GM18511 (cell line): ENCODE data around the gene CLIC1.

ENCODE experiments used
- ATAC-seq: cut with Tn5 transposase; IDR thresholded peaks from one replicate; pipeline ENCODE4 v1.9.1; 2021; ENCODE audit warnings: mild to moderate bottlenecking, moderate library complexity; ENCODE audit not compliant: unreplicated experiment

Gene CLIC1

DNA sequence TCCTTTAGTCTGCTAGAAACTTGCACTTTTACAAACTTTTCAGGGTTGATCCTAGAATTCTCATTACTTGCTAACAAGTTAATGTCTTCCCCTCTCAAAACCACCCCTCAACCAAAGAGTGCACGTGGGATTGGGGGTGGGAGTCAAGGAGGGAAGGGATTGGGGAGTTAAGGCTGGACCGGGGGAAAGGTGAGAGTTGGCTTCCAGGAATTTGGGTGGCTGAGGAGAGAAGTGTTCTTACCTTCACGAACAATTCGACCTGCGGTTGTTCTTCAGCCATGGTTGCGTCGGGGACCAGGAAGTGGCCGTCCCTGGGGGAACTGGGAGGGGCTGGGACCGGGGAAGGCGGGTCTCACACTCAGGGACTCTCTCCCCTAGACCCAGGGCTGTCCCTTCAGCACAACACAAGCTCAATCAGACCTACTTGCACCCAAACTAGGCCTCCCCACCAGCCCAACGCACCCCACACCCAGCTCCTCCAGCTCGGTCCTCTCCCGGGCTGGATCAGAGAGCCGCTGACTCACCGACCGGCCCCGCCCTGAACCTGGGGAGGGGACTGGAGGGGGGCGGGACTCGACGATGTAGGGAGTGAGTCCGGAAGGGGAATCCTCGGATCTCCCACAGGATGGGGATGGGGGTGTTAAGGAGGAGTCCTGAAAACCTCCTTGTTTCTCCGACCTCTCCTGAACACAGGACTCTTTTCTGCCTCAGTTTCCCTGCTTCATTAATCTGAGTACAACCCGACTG, at the start of gene CLIC1:
Gene CLIC1 (minus strand): TSS at position 510 of the 747 bp plus-strand sequence. CDS start 230 bp downstream, at position 280.
- ATAC-seq = no peak

DNA sequence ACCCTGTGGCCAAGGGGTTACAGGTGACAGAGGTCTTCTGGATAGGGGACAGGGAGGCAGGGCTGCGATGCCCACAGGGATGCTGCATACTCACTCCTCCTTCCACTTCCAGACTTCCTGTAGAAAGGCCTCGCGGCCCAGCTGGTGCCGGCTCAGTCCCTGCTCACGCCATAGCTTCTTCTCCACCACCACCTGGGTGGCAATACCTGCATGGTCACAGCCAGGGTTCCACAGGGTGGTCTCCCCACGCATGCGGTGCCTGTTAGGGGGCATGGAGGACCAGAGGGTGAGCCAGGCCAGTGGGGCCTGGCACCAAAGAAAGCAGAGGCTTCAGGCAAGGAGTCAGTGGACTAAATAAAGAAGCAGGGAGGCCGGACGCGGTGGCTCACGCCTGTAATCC, 49.1 kb upstream of the CLIC1 start:
- ATAC-seq = no peak

DNA sequence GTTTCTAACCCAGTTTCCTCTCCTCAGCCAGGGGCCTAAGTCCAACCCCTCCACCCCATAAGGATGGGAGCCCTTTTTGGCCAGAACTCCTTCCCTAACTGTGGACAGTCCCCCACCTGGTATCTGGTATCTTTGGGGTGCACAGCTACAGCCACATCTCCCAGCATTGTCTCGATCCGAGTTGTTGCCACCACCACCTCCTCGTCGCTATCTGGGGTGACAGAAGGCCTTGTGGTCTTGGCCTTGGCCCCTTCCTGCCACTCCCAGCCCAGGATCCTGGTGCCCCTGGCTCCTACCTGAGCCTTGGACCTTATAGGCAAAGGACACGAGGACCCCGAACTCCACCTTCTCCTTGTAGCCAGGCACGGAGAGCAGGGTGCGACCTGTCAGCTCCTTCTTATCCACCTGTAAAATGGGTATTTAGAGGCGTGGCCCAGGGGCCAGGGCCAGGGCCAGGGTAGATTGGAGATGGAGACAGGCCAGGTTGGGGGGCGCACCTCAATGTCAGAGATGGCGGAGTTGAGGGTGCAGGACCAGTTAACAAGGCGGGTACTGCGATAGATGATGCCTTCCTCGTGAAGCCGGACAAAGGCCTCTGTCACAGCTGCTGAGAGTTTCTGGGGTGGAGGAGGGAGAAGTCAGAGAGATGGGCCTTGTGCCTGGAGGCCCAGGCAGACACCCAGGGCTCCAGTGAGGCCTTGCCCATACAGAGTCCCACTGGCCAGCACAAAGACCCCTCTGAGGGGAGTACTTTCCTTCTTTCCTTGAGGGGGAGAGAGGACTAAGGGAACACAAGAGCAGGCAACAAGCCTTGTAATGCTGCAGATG, 48.0 kb upstream of the CLIC1 start:
- no peak for ATAC-seq

DNA sequence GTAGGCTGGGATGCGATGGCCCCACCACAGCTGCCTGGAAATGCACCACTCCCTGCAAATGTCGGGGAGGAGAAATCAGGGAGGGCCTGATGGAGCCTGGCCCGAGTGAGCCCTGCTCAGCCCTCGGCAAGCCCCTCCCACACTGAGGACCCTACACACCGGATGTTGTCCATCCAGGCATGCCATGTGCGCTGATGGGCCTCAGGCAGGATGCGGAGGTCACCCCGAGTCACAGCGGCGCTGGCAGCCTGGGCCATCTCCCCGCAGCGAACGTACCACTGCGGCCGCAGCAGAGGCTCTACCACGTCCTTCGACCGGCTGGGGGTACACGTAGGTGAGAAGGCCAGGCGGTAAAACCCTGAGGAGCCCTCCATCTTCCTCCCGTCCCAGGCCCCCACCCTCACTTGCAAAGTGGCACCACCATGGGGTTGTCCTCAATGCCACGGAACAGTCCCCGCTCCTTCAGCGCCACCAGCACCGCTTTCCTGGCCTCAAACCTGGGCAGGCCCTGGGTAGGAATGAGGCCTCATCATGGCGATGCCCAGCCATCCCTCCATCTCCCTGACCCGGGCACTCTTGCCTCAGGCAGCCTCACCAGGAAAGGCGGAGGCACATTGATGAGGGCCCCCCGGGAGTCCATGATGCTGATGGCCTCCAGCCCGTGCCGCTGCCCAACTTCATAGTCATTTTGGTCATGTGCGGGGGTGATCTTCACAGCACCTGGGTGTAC, 46.0 kb upstream of the CLIC1 start:
- no peak for ATAC-seq

DNA sequence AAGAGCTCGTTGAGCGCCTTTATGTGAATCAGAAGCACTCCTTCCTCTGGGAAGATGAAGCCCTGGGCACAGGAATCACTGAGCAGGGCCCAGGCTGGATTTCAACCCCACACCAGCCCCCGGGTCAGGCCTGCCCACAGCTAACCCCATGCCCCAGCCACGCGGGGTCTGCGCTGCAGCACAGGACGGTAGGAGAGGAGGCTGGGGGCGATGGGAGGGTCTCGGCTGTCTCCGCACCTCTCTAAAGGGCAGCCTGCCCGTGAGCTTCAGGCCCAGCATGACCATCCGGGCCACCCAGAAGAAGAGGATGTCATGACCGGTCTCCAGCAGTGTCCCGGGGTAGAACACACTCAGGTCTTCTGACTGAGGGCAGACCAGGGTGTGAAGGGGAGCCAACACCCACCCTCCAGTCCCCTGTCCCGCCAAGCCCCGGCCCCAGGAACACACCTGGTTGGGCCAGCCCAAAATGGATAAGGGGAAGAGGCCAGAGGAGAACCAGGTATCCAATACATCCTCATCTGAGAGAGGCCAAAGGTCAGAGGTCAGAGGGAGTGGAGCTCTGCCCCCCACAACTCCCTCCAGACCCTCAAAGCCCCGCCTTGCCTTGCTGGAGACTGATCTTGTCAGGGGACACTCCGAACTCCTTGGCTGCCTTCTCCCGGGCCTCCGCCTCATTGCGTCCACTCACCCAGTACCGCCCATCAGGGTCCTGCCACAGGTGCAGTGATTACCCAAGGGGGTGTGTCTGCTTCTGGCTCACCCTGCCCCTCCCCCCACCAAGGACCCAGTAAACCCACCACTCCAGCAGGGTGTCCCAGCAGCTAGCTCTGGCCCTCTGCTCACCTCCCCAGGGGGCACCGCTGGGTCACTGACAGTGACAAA, 45.2 kb upstream of the CLIC1 start:
- no peak for ATAC-seq

DNA sequence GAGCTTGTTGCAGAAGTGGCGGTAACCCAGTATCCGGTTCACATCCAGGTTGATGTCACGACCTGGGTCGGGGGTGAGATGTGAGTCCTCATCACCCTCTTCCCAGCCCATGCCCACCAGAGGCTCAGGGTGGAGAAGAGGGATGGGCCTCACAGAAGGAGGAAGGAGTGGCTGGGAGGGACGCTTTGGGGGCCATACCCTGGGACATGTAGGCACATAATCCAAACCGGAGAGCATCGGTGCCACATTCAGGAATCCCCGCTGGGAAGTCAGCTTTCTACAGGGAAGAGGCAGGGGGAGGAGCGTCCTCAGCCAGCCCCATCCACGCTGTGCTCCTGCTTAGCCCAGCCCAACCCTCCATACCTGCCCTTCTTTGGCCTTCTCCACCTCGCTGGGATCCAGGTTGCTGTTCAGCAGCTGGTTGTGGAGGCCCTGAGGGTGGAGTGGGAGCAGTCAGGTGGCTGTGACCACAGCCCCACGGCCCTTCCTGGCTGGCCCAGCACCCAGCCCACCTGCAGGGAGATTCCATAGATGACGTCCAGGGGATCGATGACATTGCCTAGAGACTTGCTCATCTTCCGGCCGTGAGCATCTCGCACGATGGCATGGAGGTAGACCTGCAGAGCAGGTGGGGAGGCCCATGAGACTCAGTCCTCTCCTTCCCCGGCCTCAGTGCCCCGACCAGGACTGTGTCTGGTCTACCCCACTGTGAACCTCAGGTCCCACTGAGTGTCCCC, 44.3 kb upstream of the CLIC1 start:
- ATAC-seq = no peak

DNA sequence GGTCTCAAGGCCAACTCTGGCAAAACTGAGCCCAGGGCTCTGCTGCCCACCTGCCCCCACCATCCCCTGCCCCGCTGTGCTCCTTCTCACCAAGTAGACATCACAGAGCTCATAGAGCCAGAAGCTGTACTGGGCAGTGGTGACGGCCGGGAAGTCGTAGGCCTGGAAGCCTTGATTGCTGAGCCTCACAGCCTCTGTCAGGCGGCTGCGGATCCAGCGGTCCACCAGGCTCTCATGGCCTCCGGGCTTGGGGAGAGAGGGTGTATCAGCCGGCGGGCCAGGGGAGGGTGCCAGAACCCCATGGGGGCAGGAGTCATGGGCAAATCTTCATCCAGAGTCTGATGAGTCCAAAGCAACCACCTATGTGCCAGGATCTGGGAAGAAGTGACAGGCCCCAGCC, 43.6 kb upstream of the CLIC1 start:
- ATAC-seq = no peak

DNA sequence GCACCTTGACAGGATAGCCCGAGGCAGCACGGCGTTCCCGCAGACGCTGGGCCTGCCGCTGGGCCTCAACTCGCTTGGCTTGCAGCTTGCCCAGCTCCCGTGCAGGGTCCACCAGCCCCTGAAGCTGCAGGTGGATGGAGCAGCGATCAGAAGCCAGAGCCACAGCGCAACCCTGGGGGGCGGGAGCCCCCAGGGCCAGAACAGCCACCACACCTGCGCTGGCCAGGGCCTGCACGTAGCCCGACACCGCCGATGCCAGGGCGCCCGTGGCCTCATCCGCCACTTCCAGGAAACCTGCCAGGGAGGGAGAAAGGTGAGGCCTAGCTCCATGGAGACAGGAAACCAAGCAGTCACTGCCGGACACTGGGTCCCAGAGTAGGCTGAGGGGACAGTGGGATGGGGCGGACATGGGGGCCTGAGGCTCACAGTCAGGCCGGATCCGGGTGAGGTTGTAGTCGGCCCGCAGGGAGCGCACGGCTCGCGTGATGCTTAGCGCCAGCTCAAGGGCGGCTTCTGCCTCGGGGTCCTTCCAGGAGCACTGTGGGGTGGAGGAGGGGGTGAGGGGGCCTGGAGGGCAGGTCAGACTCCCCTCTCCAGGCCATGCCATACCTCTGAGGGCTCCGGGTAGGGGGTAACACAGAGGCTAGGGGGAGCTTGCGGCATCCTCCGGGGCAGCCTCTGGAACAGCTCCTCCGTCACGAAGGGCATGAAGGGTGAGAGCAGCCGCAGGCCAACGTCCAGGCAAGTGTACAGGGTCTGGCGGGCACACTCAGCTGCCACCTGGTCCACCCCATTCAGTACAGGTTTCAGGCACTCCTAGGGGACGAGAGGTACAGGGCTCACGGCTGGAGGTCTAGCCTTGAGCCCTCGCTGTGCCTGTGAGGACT, 42.9 kb upstream of the CLIC1 start:
- no peak for ATAC-seq

DNA sequence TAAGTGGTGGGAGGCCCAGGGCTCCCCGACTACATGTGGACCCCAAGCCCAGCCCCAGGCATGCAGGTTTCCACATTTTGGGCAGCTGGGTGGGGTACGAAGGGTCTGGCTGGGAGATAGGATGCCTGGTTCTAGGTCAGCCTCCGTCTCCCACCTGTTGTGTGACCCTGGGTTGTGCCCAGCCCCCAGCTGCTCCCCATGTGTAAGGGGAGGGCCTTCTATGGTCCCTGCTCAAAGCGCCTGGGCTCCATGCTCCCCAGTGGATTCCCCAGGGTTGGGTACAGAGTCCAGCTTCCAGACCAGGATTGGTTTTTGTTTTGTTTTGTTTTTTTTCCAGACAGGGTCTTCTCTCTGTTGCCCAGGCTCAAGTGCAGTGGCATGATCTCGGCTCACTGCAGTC, 41.9 kb upstream of the CLIC1 start:
- ATAC-seq = no peak

DNA sequence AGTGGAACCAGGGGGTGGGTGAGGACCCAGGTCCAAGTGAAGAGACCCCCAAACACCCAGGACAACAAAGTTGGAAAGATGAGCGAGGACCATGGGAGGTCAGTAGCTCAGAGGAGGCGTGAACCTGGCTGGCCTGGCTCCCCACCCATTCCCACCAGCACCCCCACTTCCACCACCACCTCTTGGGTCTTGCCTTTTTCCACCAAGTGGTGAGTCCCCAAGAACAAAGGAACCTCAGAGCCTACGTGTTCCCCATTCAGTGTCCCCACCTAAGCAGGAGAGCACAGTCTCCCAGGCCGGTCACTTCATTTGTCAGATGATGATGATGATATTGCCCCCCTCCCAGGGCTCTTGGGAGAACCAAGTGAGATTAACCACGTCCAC, 41.3 kb upstream of the CLIC1 start:
- no peak for ATAC-seq

DNA sequence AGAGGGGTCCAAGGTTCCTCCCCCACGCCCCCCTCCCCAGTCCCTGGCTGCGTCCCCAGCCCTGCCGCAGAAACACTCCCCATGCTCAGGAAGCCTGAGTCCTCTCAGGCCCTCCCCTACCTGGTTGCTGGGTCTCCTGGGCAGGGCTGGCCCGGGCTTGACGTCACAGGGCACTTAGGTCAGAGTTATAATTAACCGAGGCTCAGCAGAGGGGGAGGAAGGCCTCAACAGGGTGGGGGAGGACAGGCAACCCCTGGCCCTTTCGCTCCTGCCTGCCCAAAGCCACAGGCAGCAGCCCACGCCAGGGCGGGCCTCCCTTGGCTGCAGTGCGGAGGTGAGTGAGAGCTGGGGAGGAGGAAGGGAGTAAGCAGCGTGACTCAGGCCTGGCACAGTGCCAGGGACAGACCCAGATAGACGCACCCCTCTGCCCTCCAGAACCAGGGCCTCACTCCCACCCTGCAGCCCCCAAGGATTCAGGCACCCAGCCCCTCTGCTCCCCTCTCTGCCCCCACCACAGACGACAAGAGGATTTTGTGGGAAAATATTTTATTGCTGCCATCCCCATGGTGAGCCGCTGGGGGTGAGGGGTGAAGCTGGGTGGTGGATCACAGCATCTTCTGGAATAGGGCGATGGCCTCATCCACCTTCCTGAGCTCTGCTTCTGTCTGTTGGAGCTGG, 40.8 kb upstream of the CLIC1 start, which contains the start of gene VWA7:
Gene VWA7 (minus strand): TSS at position 340 of the 678 bp plus-strand sequence. CDS start 549 bp downstream, outside the sequence.
- peak; percentile 91 for ATAC-seq

DNA sequence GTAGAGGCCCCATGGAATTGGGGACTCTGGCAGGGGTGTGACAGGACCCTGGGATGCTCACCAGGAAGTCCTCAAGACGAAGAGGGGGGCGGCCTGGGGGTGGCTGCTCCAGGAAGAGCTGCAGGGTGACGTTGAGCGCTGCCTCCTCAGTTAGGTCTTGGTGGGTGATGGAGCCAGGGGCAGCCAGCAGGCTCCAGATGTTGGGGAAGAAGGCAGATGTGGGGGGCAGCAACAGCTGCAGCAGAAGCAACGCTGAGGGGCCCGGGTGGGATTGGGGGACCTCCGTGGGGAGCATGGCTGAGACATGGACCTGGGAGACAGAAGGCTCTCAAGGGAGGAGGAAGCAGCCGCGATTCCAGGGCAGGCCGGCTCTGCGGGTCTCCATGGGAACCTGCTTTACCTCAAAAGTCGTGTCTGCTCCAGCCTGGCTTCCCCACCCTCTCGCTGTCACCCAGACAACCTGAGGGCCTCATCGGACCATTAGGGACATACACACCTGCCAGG, 40.2 kb upstream of the CLIC1 start:
- no peak for ATAC-seq

DNA sequence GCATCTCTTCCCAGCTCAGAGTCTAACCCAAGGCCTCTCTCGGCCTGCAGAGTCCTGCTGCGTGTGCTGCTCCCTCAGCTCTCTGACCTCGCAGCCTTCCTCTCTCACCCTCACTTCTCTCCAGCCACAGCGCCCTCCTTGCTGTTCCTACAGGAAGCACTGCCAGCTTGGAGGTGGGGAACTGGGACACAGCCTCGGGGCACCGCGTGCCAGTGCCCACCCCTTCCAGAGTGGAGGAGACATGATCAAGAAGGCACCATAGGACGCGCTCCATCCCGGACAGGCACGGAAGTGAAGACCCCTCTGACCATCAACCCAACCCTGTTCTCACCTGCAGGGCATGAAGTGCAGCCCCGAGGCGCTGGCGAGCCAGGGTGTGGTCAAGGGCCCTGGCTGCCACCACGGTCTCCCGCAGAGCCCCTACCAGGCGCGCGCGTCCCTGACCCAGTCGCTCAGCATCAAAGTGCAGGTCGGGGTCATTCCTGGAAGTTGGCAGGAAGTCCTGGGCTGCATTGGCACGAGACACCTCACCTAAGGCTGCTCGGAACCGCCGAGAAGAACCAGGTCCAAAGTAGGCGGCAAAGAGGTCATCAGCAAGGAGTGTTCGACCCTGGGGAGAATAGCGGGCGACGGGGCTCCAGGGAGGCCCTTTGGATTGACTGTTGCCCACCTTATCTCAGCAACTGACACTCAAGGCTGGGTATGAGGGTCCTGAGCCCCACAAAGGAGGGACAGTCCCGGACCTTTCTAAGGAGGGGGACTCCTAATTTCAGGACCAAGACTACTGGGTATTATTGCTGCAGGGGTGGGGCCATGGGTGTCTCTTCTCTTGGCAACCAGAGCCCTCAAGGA, 39.5 kb upstream of the CLIC1 start:
- ATAC-seq = no peak

DNA sequence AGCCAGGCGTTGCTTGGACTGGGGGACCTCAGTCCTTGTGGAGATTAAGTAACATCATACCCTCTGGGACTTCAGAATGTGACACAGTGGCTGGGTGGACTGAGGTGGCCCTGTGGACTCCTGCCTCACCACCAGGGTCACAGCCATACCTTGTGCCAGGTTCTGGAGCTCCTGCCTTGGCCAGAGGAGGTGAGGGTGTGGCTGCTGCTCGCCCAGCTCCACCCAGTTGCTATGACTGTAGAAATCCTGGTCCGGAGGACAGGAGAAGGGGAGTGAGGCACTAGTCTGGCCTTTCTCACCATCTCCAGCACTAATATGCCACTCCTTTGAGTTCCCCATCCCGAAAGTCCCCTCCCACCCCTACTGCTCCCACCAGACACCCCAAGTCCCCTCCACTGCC, 38.9 kb upstream of the CLIC1 start:
- no peak for ATAC-seq

DNA sequence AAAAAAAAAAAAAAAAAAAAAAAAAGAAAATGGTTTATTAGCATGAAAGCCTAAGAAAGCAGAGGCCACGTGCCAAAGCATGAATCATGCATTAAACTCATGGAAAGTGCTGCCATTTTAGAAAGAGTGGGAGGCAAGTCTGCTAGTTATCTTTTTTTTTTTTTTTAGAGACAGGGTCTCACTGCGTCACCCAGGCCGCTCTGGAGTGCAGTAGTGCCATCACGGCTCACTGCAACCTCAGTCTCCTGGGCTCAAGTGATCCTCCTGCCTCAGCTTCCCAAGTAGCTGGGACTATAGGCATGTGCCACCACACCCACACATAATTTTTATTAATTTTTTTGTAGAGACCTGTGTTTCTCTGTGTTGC, 35.6 kb upstream of the CLIC1 start:
- ATAC-seq = no peak

DNA sequence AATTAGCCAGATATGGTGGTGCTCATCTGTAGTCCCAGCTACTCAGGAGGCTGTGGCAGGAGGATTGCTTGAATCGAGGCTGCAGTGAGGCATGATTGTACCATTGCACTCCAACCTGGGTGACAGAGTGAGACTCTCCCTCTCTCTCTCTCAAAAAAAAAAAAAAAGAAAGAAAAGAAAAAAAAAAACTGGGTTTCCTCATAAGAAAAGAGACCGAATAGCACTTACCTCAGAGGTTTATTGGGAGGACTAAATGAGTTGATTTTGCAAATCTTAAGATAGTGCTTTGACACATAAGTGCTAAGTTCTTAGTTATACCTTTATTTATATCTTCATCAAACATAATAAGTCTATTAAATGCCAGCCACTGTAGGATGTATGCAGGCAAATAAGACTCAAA, 34.5 kb upstream of the CLIC1 start:
- ATAC-seq = no peak

DNA sequence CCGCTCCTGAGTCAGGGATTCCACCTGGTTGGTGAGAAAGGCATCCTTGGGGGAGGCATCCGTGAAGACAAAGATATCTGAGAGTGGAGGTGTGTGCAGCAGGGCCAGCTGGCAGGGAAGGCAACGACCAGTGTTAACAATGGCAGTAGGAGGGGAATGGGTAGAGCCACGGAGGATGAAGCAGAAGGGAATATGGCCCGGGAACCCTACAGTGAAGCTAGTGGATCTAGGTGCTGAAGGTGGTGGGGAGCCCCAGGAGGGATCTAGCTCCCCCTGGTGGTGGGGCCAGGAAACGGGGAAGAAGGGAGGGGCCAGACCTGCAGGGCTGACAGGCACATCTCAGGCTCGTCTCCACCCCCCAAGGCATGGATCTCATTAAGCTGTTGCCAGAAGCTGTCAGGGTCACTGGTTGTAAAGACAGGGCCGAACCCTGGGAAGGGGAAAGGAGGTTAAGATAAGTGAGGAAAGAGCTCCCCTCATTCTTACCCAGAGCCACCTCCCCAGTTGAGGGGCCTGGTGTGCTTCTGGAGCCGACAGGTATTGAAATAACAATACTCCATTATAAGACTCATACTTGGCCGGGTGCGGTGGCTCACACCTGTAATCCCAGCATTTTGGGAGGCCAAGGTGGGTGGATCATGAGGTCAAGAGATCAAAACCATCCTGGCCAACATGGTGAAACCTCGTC, 33.5 kb upstream of the CLIC1 start:
- no peak for ATAC-seq
